ENCODE data around the gene RPS18.
"Not testable (repeated sequence)": the region's sequence is repeated elsewhere in the genome, so short reads cannot be mapped to it uniquely, and the experiment has no call there.

RPS18 gene

GRCh38 chr6:33271117-33271467 lies 783 bp upstream of the RPS18 start:
- peak overlapping the region; percentile 91 for H3K9ac ChIP-seq
- peak overlapping the region; percentile 97 for H3K27ac ChIP-seq
- no peaks in the 10 kb centered on the region for H3K9me3 ChIP-seq (ENCODE audit: control insufficient read depth, low read length)
- H3K4me1 ChIP-seq: peaks cover 6% of the 10 kb centered on the region
- H3K4me2 ChIP-seq (ENCODE audit: low read length): peak overlapping the region; percentile 74
- H3K27me3 ChIP-seq (ENCODE audit: control insufficient read depth, insufficient read depth, low read length): no peaks in the 10 kb centered on the region
- peaks cover 8% of the 10 kb centered on the region for H3K79me2 ChIP-seq
- H2AFZ ChIP-seq: peak overlapping the region; percentile 97
- H3K4me3 ChIP-seq (ENCODE audit: low read depth, low read length): peak overlapping the region; percentile 86
- no peaks in the 10 kb centered on the region for H3K36me3 ChIP-seq (ENCODE audit: control insufficient read depth, insufficient read depth, low read length)
- TF ChIP-seq CTCF (IDR thresholded peaks at IDR 0.05): no peak

GRCh38 chr6:33272275-33273128 lies 627 bp downstream of the RPS18 start:
- peak overlapping the region; percentile 97 for H2AFZ ChIP-seq
- peak overlapping the region; percentile 86 for H3K4me3 ChIP-seq (ENCODE audit: low read depth, low read length)
- peak overlapping the region; percentile 84 for H3K4me2 ChIP-seq (ENCODE audit: low read length)
- H3K4me1 ChIP-seq: peaks cover 6% of the 10 kb centered on the region
- H3K9me3 ChIP-seq (ENCODE audit: control insufficient read depth, low read length): no peaks in the 10 kb centered on the region
- no peak for TF ChIP-seq CTCF (IDR thresholded peaks at IDR 0.05)
- no peaks in the 10 kb centered on the region for H3K36me3 ChIP-seq (ENCODE audit: control insufficient read depth, insufficient read depth, low read length)
- no peaks in the 10 kb centered on the region for H3K27me3 ChIP-seq (ENCODE audit: control insufficient read depth, insufficient read depth, low read length)
- H3K27ac ChIP-seq: peak overlapping the region; percentile 97
- peak overlapping the region; percentile 3 for H3K9ac ChIP-seq
- H3K79me2 ChIP-seq: peaks cover 6% of the 10 kb centered on the region

- Histone ChIP-seq H3K36me3 (ENCODE audit: control insufficient read depth, insufficient read depth, low read length) (no peaks in the 10 kb centered on the region), H3K27me3 (ENCODE audit: control insufficient read depth, insufficient read depth, low read length) (no peaks in the 10 kb centered on the region), H3K9me3 (ENCODE audit: control insufficient read depth, low read length) (no peaks in the 10 kb centered on the region), H3K79me2 (peaks cover 6% of the 10 kb centered on the region), H3K4me2 (ENCODE audit: low read length) (peak overlapping the region; percentile 84), H3K9ac (no peak overlapping the region), H3K4me1 (peaks cover 6% of the 10 kb centered on the region), H2AFZ (no peak overlapping the region), H3K27ac (no peak overlapping the region), H3K4me3 (ENCODE audit: low read depth, low read length) (no peak overlapping the region)
- TF ChIP-seq CTCF (IDR thresholded peaks at IDR 0.05): no peak
Measured at GRCh38 chr6:33273129-33273923, 1.5 kb downstream of the RPS18 start.

GRCh38 chr6:33273924-33274902 lies 2.3 kb downstream of the RPS18 start:
- no peaks in the 10 kb centered on the region for H3K36me3 ChIP-seq (ENCODE audit: control insufficient read depth, insufficient read depth, low read length)
- TF ChIP-seq CTCF (IDR thresholded peaks at IDR 0.05): no peak
- H3K27ac ChIP-seq: no peak overlapping the region
- no peaks in the 10 kb centered on the region for H3K27me3 ChIP-seq (ENCODE audit: control insufficient read depth, insufficient read depth, low read length)
- H3K9me3 ChIP-seq (ENCODE audit: control insufficient read depth, low read length): no peaks in the 10 kb centered on the region
- H3K4me1 ChIP-seq: peaks cover 6% of the 10 kb centered on the region
- no peak overlapping the region for H2AFZ ChIP-seq
- H3K4me3 ChIP-seq (ENCODE audit: low read depth, low read length): no peak overlapping the region
- H3K79me2 ChIP-seq: peaks cover 6% of the 10 kb centered on the region
- no peak overlapping the region for H3K4me2 ChIP-seq (ENCODE audit: low read length)
- no peak overlapping the region for H3K9ac ChIP-seq

- H3K27me3 ChIP-seq (ENCODE audit: control insufficient read depth, insufficient read depth, low read length); H3K9ac ChIP-seq; H3K9me3 ChIP-seq (ENCODE audit: control insufficient read depth, low read length); H3K27ac ChIP-seq; H2AFZ ChIP-seq; H3K4me1 ChIP-seq; H3K79me2 ChIP-seq; H3K36me3 ChIP-seq (ENCODE audit: control insufficient read depth, insufficient read depth, low read length): not testable (repeated sequence)
- Histone ChIP-seq H3K4me2 (ENCODE audit: low read length) (peak overlapping the region; percentile 78), H3K4me3 (ENCODE audit: low read depth, low read length) (peak overlapping the region; percentile 63)
Measured at GRCh38 chr6:33275795-33276580, 4.1 kb downstream of the RPS18 start.
